ENCODE data around the gene CRYGD. TPM values are rescaled to one million over a fixed set of nuclear protein-coding genes. Genes with fewer than 3 reads are reported as not detected.

The CRYGD gene
- total and polyA plus RNA-seq, 2 donors from 2014 or later: not detected

DNA sequence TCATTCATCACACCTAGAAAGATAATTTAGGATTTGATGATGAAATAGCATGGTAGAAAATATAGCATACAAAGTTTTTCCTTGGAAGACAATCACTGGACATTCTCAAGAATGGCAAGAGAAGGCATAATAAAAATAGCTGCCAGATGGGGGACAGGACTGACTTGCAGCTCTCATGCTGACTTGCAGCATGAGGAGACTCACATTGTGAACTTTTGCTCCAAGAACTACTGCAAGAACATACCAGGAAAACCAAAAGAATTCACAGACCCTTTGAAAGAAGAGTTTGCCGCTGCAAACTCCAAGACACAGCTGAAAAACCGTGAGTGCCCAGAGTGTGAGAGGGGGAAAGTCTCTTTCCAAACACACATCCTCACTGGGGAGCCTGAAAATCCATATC, 47.0 kb downstream of the CRYGD start:
- DNase-seq: no peak
- no peak for FAIRE-seq
- Histone ChIP-seq H3K9me3 (ENCODE audit: control insufficient read depth in 2 of 3, insufficient read depth in 1 of 3, low read length in 3 of 3) (no peaks in the 10 kb centered on the region), H3K4me1 (ENCODE audit: control insufficient read depth in 2 of 3, insufficient read depth in 2 of 3, low read depth in 1 of 3, low read length in 3 of 3) (no peaks in the 10 kb centered on the region), H3K27me3 (ENCODE audit: control insufficient read depth, insufficient read depth, low read length) (no peaks in the 10 kb centered on the region), H3K9ac (ENCODE audit: low read length in 3 of 3) (no peak overlapping the region), H3K4me3 (ENCODE audit: low read length in 3 of 3) (no peak overlapping the region), H3K36me3 (ENCODE audit: control insufficient read depth in 2 of 3, insufficient read depth in 3 of 3, low read length in 3 of 3) (no peaks in the 10 kb centered on the region), H3K27ac (ENCODE audit: low read depth in 2 of 2, low read length in 2 of 2) (no peak overlapping the region)
- intact Hi-C loops (cut with DNase I): loop anchor here (10.0 kb wide), 1 partner anchor 332 kb away; no protein-coding TSS in a partner anchor
- TF ChIP-seq, protein P1, sequence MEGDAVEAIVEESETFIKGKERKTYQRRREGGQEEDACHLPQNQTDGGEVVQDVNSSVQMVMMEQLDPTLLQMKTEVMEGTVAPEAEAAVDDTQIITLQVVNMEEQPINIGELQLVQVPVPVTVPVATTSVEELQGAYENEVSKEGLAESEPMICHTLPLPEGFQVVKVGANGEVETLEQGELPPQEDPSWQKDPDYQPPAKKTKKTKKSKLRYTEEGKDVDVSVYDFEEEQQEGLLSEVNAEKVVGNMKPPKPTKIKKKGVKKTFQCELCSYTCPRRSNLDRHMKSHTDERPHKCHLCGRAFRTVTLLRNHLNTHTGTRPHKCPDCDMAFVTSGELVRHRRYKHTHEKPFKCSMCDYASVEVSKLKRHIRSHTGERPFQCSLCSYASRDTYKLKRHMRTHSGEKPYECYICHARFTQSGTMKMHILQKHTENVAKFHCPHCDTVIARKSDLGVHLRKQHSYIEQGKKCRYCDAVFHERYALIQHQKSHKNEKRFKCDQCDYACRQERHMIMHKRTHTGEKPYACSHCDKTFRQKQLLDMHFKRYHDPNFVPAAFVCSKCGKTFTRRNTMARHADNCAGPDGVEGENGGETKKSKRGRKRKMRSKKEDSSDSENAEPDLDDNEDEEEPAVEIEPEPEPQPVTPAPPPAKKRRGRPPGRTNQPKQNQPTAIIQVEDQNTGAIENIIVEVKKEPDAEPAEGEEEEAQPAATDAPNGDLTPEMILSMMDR (IDR thresholded peaks at IDR 0.05; ENCODE audit: borderline replicate concordance, extremely low read depth, insufficient read depth): no peak

GRCh38 chr2:208074610-208075356, 49.5 kb downstream of the CRYGD start:
- Histone ChIP-seq H3K9ac (ENCODE audit: low read length in 3 of 3) (no peak overlapping the region), H3K4me3 (ENCODE audit: low read length in 3 of 3) (no peak overlapping the region), H3K27me3 (ENCODE audit: control insufficient read depth, insufficient read depth, low read length) (no peaks in the 10 kb centered on the region), H3K9me3 (ENCODE audit: control insufficient read depth in 2 of 3, insufficient read depth in 1 of 3, low read length in 3 of 3) (no peaks in the 10 kb centered on the region), H3K27ac (ENCODE audit: low read depth in 2 of 2, low read length in 2 of 2) (no peak overlapping the region), H3K4me1 (ENCODE audit: control insufficient read depth in 2 of 3, insufficient read depth in 2 of 3, low read depth in 1 of 3, low read length in 3 of 3) (no peaks in the 10 kb centered on the region), H3K36me3 (ENCODE audit: control insufficient read depth in 2 of 3, insufficient read depth in 3 of 3, low read length in 3 of 3) (no peaks in the 10 kb centered on the region)
- TF ChIP-seq, protein P1 (IDR thresholded peaks at IDR 0.05; ENCODE audit: borderline replicate concordance, extremely low read depth, insufficient read depth): no peak
- FAIRE-seq (no peak), DNase-seq (peak in 3 of 5 donors; percentile 9 to 13 (median 13))
- intact Hi-C loops (cut with DNase I): loop anchor here (10.0 kb wide), 1 partner anchor 330 kb away; no protein-coding TSS in a partner anchor

- FAIRE-seq: peak; percentile 33
- Histone ChIP-seq H3K27ac (ENCODE audit: low read depth in 2 of 2, low read length in 2 of 2) (no peak overlapping the region), H3K4me1 (ENCODE audit: control insufficient read depth in 2 of 3, insufficient read depth in 2 of 3, low read depth in 1 of 3, low read length in 3 of 3) (no peaks in the 10 kb centered on the region), H3K4me3 (ENCODE audit: low read length in 3 of 3) (no peak overlapping the region), H3K9ac (ENCODE audit: low read length in 3 of 3) (no peak overlapping the region), H3K9me3 (ENCODE audit: control insufficient read depth in 2 of 3, insufficient read depth in 1 of 3, low read length in 3 of 3) (no peaks in the 10 kb centered on the region), H3K27me3 (ENCODE audit: control insufficient read depth, insufficient read depth, low read length) (no peaks in the 10 kb centered on the region), H3K36me3 (ENCODE audit: control insufficient read depth in 2 of 3, insufficient read depth in 3 of 3, low read length in 3 of 3) (no peaks in the 10 kb centered on the region)
- TF ChIP-seq, protein P1 (IDR thresholded peaks at IDR 0.05; ENCODE audit: borderline replicate concordance, extremely low read depth, insufficient read depth): peak; percentile 77
- DNase-seq: peak; percentile 68 to 80 (median 73)
- intact Hi-C loops (cut with DNase I): loop anchor here (10.0 kb wide), 1 partner anchor 328 kb away; no protein-coding TSS in a partner anchor
These were observed 52.0 kb downstream of the CRYGD start for GRCh38 chr2:208072250-208072892.

Other genes with a start within 250 kb of the CRYGD start
- gene PLEKHM3, start 99.0 kb downstream of the CRYGD start, total RNA-seq: 13.5 TPM
- gene PLEKHM3, start 99.0 kb downstream of the CRYGD start, polyA plus RNA-seq (ENCODE audit: insufficient read depth, low read depth, low replicate concordance): 4.2 TPM
- not detected for gene CRYGC, start 5.3 kb upstream of the CRYGD start, total RNA-seq
- gene CRYGC, start 5.3 kb upstream of the CRYGD start, polyA plus RNA-seq (ENCODE audit: insufficient read depth, low read depth, low replicate concordance): not detected
- not detected for gene CRYGB, start 21.6 kb upstream of the CRYGD start, total RNA-seq
- gene CRYGB, start 21.6 kb upstream of the CRYGD start, polyA plus RNA-seq (ENCODE audit: insufficient read depth, low read depth, low replicate concordance): not detected
- gene CRYGA, start 39.1 kb upstream of the CRYGD start, total RNA-seq: not detected
- gene CRYGA, start 39.1 kb upstream of the CRYGD start, polyA plus RNA-seq (ENCODE audit: insufficient read depth, low read depth, low replicate concordance): not detected
- gene C2orf80, start 65.5 kb upstream of the CRYGD start, total RNA-seq: not detected
- not detected for gene C2orf80, start 65.5 kb upstream of the CRYGD start, polyA plus RNA-seq (ENCODE audit: insufficient read depth, low read depth, low replicate concordance)
- 53.1 TPM for gene IDH1, start 130.5 kb upstream of the CRYGD start, total RNA-seq
- 95.7 TPM for gene IDH1, start 130.5 kb upstream of the CRYGD start, polyA plus RNA-seq (ENCODE audit: insufficient read depth, low read depth, low replicate concordance)
- 31.5 TPM for gene PIKFYVE, start 141.7 kb upstream of the CRYGD start, total RNA-seq
- 3.4 TPM for gene PIKFYVE, start 141.7 kb upstream of the CRYGD start, polyA plus RNA-seq (ENCODE audit: insufficient read depth, low read depth, low replicate concordance)

Measured in kidney (tissue), 14 donors.